Calu3 (cell line): ENCODE measurements around the gene DRD3. TPM values are rescaled to one million over a fixed set of nuclear protein-coding genes. Genes with fewer than 3 reads are reported as not detected.

Source experiments
- BruUV-seq: library from RNA; stranded (reverse); fragments of 400-500 nt; replicated peaks from 2 replicates; lab custom pipeline; 2021; lab: Mats Ljungman, UMichigan
- CTCF ChIA-PET: fragments of 300-600 bp; sonication (Branson Sonifier 250); formaldehyde crosslinking; loops from one replicate; lab custom pipeline; 2022; ENCODE audit warnings: antibody characterized with exemption; lab: Charles Lee
- DNase-seq: peaks from one replicate; pipeline ENCODE4 v3.0.0; 2022
- H3K27ac Mint-ChIP-seq: one replicate; pipeline ENCODE4 v1.8.0; 2022; ENCODE audit warnings: mixed read lengths; ENCODE audit not compliant: unreplicated experiment
- H3K27me3 Mint-ChIP-seq: one replicate; pipeline ENCODE4 v1.8.0; 2022; ENCODE audit warnings: mixed read lengths; ENCODE audit not compliant: unreplicated experiment
- H3K36me3 Mint-ChIP-seq: one replicate; pipeline ENCODE4 v1.8.0; 2022; ENCODE audit warnings: mild to moderate bottlenecking, moderate library complexity, mixed read lengths; ENCODE audit not compliant: insufficient read depth, unreplicated experiment
- H3K4me1 Mint-ChIP-seq: one replicate; pipeline ENCODE4 v1.8.0; 2022; ENCODE audit warnings: mild to moderate bottlenecking, low read depth, mixed read lengths; ENCODE audit not compliant: unreplicated experiment
- H3K4me3 Mint-ChIP-seq: one replicate; pipeline ENCODE4 v1.8.0; 2022; ENCODE audit warnings: mild to moderate bottlenecking, low read depth, moderate library complexity, mixed read lengths; ENCODE audit not compliant: unreplicated experiment
- H3K9me3 Mint-ChIP-seq: one replicate; pipeline ENCODE4 v1.8.0; 2022; ENCODE audit warnings: low read depth, mixed read lengths; ENCODE audit not compliant: unreplicated experiment
- CTCF ChIP-seq: fragments of 200-600 bp; IDR thresholded peaks from one replicate; pipeline ENCODE4 v1.8.0; 2022; ENCODE audit warnings: antibody characterized with exemption; ENCODE audit not compliant: unreplicated experiment
- intact Hi-C: fragments of 100-400 bp; cut with micrococcal nuclease; formaldehyde crosslinking; loops from one replicate; pipeline ENCODE4 v1.10.0; 2022; ENCODE audit not compliant: unreplicated experiment
- total RNA-seq: library from RNA; stranded (reverse); gene quantifications from 2 replicates; pipeline ENCODE4 v1.2.3, GENCODE V29; 2022

DRD3 gene
- total RNA-seq, 1 experiment from 2014 or later: not detected

- Mint-ChIP-seq H3K4me3 (no peak overlapping the region), H3K36me3 (peaks cover 15% of the 10 kb centered on the region), H3K9me3 (no peaks in the 10 kb centered on the region), H3K4me1 (no peaks in the 10 kb centered on the region), H3K27me3 (no peaks in the 10 kb centered on the region), H3K27ac (no peak overlapping the region)
- BruUV-seq: no TSS peak
- no peak for TF ChIP-seq CTCF
- intact Hi-C loops: no loop called here
- CTCF ChIA-PET: interaction anchor here (0.5 kb wide), 1 partner anchor 16 kb away, joined by 5 read pairs; no protein-coding TSS in a partner anchor
- no peak for DNase-seq
These were observed 92.5 kb downstream of the DRD3 start for GRCh38 chr3:114086356-114086755.

- Mint-ChIP-seq H3K27ac (no peak overlapping the region), H3K36me3 (peaks cover 23% of the 10 kb centered on the region), H3K4me1 (no peaks in the 10 kb centered on the region), H3K27me3 (no peaks in the 10 kb centered on the region), H3K9me3 (no peaks in the 10 kb centered on the region), H3K4me3 (no peak overlapping the region)
- DNase-seq: no peak
- no TSS peak for BruUV-seq
- CTCF ChIA-PET: no interaction called here
- TF ChIP-seq CTCF: no peak
- intact Hi-C loops: no loop called here
These were observed 95.7 kb downstream of the DRD3 start for GRCh38 chr3:114083112-114083511.

DNA sequence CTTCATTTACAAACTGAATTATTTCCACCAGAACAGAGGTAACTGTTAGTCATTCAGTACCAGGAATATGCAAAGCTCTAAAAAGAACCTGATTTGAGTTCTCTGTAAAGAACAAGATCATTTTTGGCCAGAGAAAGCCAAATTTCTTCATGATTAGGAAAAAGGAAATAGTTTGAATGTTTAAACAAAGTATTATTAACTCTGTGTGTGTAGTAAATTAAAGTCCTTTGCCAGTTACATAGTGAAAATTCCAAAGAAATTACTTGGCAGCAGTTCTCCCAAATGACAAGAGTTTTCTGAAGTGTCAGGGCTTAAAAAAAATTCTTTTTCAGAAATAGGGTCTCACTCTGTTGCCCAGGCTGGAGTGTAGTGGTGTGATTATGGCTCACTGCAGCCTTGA, 97.8 kb downstream of the DRD3 start:
- Mint-ChIP-seq H3K36me3 (peaks cover 38% of the 10 kb centered on the region), H3K4me1 (no peaks in the 10 kb centered on the region), H3K4me3 (no peak overlapping the region), H3K27ac (no peak overlapping the region), H3K27me3 (no peaks in the 10 kb centered on the region), H3K9me3 (no peaks in the 10 kb centered on the region)
- no TSS peak for BruUV-seq
- intact Hi-C loops: no loop called here
- CTCF ChIA-PET: no interaction called here
- no peak for DNase-seq
- no peak for TF ChIP-seq CTCF

DNA sequence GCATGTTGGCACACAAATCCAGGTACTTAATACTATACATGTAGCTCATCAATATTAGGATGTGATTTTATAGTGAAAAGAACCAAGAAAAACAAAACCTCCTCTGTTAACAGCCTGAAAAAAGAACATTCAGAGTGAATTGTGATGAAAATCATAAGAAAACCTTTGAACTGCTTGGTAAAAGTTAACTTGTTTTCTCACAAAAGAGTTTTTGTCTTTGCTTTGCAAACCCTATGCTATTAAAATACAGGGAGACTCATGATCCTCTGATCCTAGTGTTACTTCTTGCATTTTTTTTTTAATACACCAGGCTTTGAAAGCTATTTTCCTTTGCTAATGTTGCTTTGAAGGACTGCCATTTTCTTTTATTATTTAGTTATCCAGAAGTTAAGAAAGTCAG, 98.7 kb downstream of the DRD3 start:
- Mint-ChIP-seq H3K27ac (no peak overlapping the region), H3K4me3 (no peak overlapping the region), H3K36me3 (peaks cover 30% of the 10 kb centered on the region), H3K9me3 (no peaks in the 10 kb centered on the region), H3K4me1 (no peaks in the 10 kb centered on the region), H3K27me3 (no peaks in the 10 kb centered on the region)
- TF ChIP-seq CTCF: no peak
- no TSS peak for BruUV-seq
- intact Hi-C loops: no loop called here
- DNase-seq: no peak
- CTCF ChIA-PET: no interaction called here
